Measurements from ENCODE around the gene TMEM132D. TPM values are rescaled to one million over a fixed set of nuclear protein-coding genes. Genes with fewer than 3 reads are reported as not detected.

TMEM132D gene
- total RNA-seq, 2 experiments from 2014 or later, result not detected

- CTCF ChIA-PET, result no interaction called here
- no peaks in the 10 kb centered on the region for H3K36me3 Mint-ChIP-seq (ENCODE audit: low read depth)
- H3K27ac Mint-ChIP-seq, result no peak overlapping the region
- no peaks in the 10 kb centered on the region for H3K27me3 Mint-ChIP-seq
- no peaks in the 10 kb centered on the region for H3K4me1 Mint-ChIP-seq
- DNase-seq, result no peak
- peaks cover 2% of the 10 kb centered on the region for H3K9me3 Mint-ChIP-seq
- POLR2A ChIA-PET, result no interaction called here
- H3K4me3 Mint-ChIP-seq, result no peak overlapping the region
Measured at GRCh38 chr12:129409281-129409680, 494.5 kb downstream of the TMEM132D start.

DNA sequence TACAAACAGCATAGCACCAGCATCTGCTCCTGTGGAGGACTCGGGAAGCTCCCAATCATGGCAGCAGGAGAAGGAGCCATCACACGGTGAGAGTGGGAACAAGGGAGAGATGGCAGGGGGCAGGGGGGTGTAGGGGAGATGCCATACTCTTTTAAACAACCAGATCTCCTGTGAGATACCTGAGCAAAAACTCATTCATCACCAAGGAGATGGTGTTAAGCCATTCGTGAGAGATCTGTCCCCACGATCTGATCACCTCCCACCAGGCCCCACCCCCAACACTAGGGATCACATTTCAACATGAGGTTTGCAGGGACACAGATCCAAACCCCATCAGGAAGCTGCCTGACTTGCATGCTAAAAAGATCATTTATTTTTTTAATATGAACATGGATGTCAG, 499.3 kb downstream of the TMEM132D start:
- Mint-ChIP-seq H3K27me3 (no peaks in the 10 kb centered on the region), H3K27ac (no peak overlapping the region), H3K4me3 (no peak overlapping the region), H3K36me3 (ENCODE audit: low read depth) (no peaks in the 10 kb centered on the region), H3K9me3 (peaks cover 8% of the 10 kb centered on the region), H3K4me1 (no peaks in the 10 kb centered on the region)
- CTCF ChIA-PET, result no interaction called here
- POLR2A ChIA-PET, result no interaction called here
- DNase-seq, result no peak

- H3K36me3 Mint-ChIP-seq (ENCODE audit: low read depth), result no peaks in the 10 kb centered on the region
- no peak overlapping the region for H3K27ac Mint-ChIP-seq
- H3K9me3 Mint-ChIP-seq, result peaks cover 8% of the 10 kb centered on the region
- POLR2A ChIA-PET, result no interaction called here
- CTCF ChIA-PET, result no interaction called here
- no peaks in the 10 kb centered on the region for H3K4me1 Mint-ChIP-seq
- H3K4me3 Mint-ChIP-seq, result no peak overlapping the region
- H3K27me3 Mint-ChIP-seq, result no peaks in the 10 kb centered on the region
- no peak for DNase-seq
Measured at GRCh38 chr12:129401572-129401971, 502.3 kb downstream of the TMEM132D start.

DNA sequence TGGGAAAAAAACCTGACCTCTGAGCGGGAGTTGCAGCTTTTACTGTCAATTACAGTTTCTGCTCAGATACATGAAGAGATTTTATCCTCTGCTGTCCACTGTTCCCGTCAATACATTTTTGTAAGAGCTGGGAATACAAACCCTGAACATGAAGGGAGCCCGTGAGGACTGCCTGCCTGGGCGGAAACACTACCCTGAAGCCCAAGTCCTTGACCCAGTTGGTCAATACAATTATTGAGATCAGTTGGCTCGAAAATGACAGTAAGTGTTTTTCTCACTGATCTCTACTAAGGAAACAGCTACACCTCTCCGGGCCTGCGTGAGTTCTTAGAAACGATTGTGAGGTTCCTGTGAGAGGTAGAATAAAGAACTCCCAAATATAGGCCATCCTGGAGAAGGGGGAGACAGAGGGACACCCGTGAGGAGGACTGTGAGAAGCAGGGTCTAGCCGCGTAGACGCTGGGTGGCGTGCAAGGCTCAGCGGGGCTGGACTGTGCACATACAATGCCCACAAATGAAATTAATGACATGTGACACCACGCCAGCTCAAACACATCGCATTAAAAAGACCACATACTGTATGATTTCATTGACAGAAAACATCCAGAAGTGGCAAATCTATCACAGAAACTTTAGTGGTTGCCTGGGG, 509.5 kb downstream of the TMEM132D start:
- no peaks in the 10 kb centered on the region for H3K36me3 Mint-ChIP-seq (ENCODE audit: low read depth)
- peaks cover 3% of the 10 kb centered on the region for H3K9me3 Mint-ChIP-seq

GRCh38 chr12:129393357-129393937, 510.4 kb downstream of the TMEM132D start:
- ChIA-PET CTCF (no interaction called here), POLR2A (no interaction called here)
- Mint-ChIP-seq H3K4me1 (no peaks in the 10 kb centered on the region), H3K27me3 (no peaks in the 10 kb centered on the region), H3K36me3 (ENCODE audit: low read depth) (no peaks in the 10 kb centered on the region), H3K9me3 (peaks cover 3% of the 10 kb centered on the region), H3K27ac (no peak overlapping the region), H3K4me3 (no peak overlapping the region)
- DNase-seq, result no peak

More for the DNA sequence above, 509.5 kb downstream of the TMEM132D start:
- no peak for DNase-seq
- no peak overlapping the region for H3K27ac Mint-ChIP-seq
- H3K4me1 Mint-ChIP-seq, result no peaks in the 10 kb centered on the region
- POLR2A ChIA-PET, result no interaction called here
- CTCF ChIA-PET, result no interaction called here
- H3K4me3 Mint-ChIP-seq, result no peak overlapping the region
- H3K27me3 Mint-ChIP-seq, result no peaks in the 10 kb centered on the region

DNA sequence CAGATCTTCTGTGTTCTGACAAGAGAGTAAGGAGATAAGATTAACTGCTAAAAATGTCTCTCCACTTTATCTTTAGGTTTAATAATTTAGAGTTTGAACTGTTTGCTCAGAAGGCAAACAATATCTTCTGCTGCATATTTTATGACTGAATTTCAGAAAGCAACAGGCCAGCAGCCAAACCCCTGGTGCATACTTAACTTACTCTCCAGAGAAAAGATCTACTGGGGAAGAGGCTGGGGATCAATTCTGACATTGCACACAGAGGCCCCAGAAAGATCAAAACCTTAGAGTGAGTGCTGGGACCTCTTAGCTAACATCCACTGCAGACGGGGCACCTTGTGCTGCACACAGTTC, 518.2 kb downstream of the TMEM132D start:
- no peaks in the 10 kb centered on the region for H3K9me3 Mint-ChIP-seq
- H3K4me1 Mint-ChIP-seq, result no peaks in the 10 kb centered on the region
- no peak overlapping the region for H3K27ac Mint-ChIP-seq
- no peaks in the 10 kb centered on the region for H3K27me3 Mint-ChIP-seq
- ChIA-PET CTCF (no interaction called here), POLR2A (no interaction called here)
- H3K4me3 Mint-ChIP-seq, result no peak overlapping the region
- no peaks in the 10 kb centered on the region for H3K36me3 Mint-ChIP-seq (ENCODE audit: low read depth)
- no peak for DNase-seq

GRCh38 chr12:129383956-129384355, 519.9 kb downstream of the TMEM132D start:
- H3K4me3 Mint-ChIP-seq, result no peak overlapping the region
- peaks cover 4% of the 10 kb centered on the region for H3K9me3 Mint-ChIP-seq
- POLR2A ChIA-PET, result no interaction called here
- DNase-seq, result no peak
- no peaks in the 10 kb centered on the region for H3K4me1 Mint-ChIP-seq
- H3K27me3 Mint-ChIP-seq, result no peaks in the 10 kb centered on the region
- CTCF ChIA-PET, result no interaction called here
- H3K27ac Mint-ChIP-seq, result no peak overlapping the region
- H3K36me3 Mint-ChIP-seq (ENCODE audit: low read depth), result no peaks in the 10 kb centered on the region

GRCh38 chr12:129381715-129382114, 522.1 kb downstream of the TMEM132D start:
- ChIA-PET POLR2A (no interaction called here), CTCF (no interaction called here)
- peaks cover 7% of the 10 kb centered on the region for H3K9me3 Mint-ChIP-seq
- H3K36me3 Mint-ChIP-seq (ENCODE audit: low read depth), result no peaks in the 10 kb centered on the region
- H3K4me1 Mint-ChIP-seq, result no peaks in the 10 kb centered on the region
- H3K4me3 Mint-ChIP-seq, result no peak overlapping the region
- H3K27ac Mint-ChIP-seq, result no peak overlapping the region
- H3K27me3 Mint-ChIP-seq, result no peaks in the 10 kb centered on the region
- no peak for DNase-seq

DNA sequence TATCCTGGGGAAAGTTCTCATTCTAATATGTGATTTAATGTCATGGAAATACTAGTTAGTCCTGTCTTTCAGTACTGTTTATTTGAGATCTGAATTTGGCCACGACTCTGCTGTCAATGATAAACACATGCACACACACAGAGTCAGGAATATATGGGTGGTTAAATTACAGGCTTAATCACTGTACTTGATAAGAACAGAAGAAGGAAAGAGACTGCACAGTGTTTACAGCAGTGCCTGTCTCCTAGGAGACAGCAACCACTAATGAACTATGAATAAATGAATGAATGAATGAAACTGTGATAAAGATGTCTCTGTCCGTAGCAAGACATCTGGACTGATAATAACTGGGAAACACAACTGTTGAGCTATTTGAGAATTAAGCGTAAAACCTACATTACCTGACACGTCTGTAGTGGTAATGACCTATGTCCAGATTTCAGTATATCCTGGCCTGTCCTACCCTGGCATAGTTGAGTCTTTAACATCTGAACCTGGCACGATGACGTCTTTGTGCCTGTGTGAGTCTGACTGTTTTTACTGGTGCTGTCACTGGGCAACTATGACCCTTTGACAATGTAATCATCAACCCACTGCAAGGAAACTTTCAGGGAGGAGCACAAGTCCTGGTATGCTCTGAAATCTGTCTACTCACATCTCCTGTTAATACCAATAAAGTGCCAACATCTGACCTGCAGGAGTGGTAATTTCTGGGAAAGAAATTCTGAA, 524.6 kb downstream of the TMEM132D start:
- POLR2A ChIA-PET, result no interaction called here
- H3K4me1 Mint-ChIP-seq, result no peaks in the 10 kb centered on the region
- no peaks in the 10 kb centered on the region for H3K27me3 Mint-ChIP-seq
- no peak for DNase-seq
- no peaks in the 10 kb centered on the region for H3K36me3 Mint-ChIP-seq (ENCODE audit: low read depth)
- H3K4me3 Mint-ChIP-seq, result no peak overlapping the region
- peaks cover 8% of the 10 kb centered on the region for H3K9me3 Mint-ChIP-seq
- no peak overlapping the region for H3K27ac Mint-ChIP-seq
- CTCF ChIA-PET, result no interaction called here

- H3K27me3 Mint-ChIP-seq, result no peaks in the 10 kb centered on the region
- ChIA-PET CTCF (no interaction called here), POLR2A (no interaction called here)
- H3K4me1 Mint-ChIP-seq, result no peaks in the 10 kb centered on the region
- H3K36me3 Mint-ChIP-seq (ENCODE audit: low read depth), result no peaks in the 10 kb centered on the region
- no peak overlapping the region for H3K27ac Mint-ChIP-seq
- peaks cover 9% of the 10 kb centered on the region for H3K9me3 Mint-ChIP-seq
- DNase-seq, result no peak
- no peak overlapping the region for H3K4me3 Mint-ChIP-seq
Measured at GRCh38 chr12:129378496-129378895, 525.3 kb downstream of the TMEM132D start.

GRCh38 chr12:129373746-129374145, 530.1 kb downstream of the TMEM132D start:
- CTCF ChIA-PET, result no interaction called here
- no peak for DNase-seq
- Mint-ChIP-seq H3K27me3 (no peaks in the 10 kb centered on the region), H3K9me3 (peaks cover 7% of the 10 kb centered on the region), H3K4me3 (no peak overlapping the region), H3K36me3 (ENCODE audit: low read depth) (no peaks in the 10 kb centered on the region), H3K27ac (no peak overlapping the region), H3K4me1 (no peaks in the 10 kb centered on the region)
- POLR2A ChIA-PET, result no interaction called here

DNA sequence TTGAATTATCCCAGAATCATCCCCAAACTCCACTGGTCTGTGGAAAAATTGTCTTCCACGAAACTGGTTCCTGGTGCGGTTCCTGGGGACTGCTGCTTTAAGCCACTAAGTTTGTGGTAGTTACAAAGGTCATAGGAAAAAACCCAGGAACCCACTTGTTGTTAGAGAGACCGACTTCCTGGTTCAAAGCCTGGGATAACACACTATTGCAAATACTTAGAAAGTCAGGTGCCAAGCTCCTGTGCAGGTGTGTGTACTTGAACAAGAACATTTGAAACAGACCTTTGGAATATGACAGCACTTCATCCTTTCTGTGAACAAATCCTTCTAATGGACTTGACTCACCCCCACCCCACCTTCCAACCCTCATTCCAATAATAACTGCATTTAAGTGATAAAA, 530.9 kb downstream of the TMEM132D start:
- Mint-ChIP-seq H3K4me1 (no peaks in the 10 kb centered on the region), H3K4me3 (no peak overlapping the region), H3K27me3 (no peaks in the 10 kb centered on the region), H3K9me3 (peaks cover 11% of the 10 kb centered on the region), H3K36me3 (ENCODE audit: low read depth) (no peaks in the 10 kb centered on the region), H3K27ac (no peak overlapping the region)
- no peak for DNase-seq
- CTCF ChIA-PET, result no interaction called here
- POLR2A ChIA-PET, result no interaction called here

- no peak overlapping the region for H3K27ac Mint-ChIP-seq
- H3K4me3 Mint-ChIP-seq, result no peak overlapping the region
- H3K36me3 Mint-ChIP-seq (ENCODE audit: low read depth), result no peaks in the 10 kb centered on the region
- ChIA-PET POLR2A (no interaction called here), CTCF (no interaction called here)
- no peaks in the 10 kb centered on the region for H3K4me1 Mint-ChIP-seq
- DNase-seq, result no peak
- peaks cover 11% of the 10 kb centered on the region for H3K9me3 Mint-ChIP-seq
- H3K27me3 Mint-ChIP-seq, result no peaks in the 10 kb centered on the region
Measured at GRCh38 chr12:129372348-129372747, 531.5 kb downstream of the TMEM132D start.

GRCh38 chr12:129371268-129371667, 532.6 kb downstream of the TMEM132D start:
- CTCF ChIA-PET, result no interaction called here
- H3K4me3 Mint-ChIP-seq, result no peak overlapping the region
- DNase-seq, result no peak
- H3K27me3 Mint-ChIP-seq, result no peaks in the 10 kb centered on the region
- POLR2A ChIA-PET, result no interaction called here
- H3K36me3 Mint-ChIP-seq (ENCODE audit: low read depth), result no peaks in the 10 kb centered on the region
- H3K27ac Mint-ChIP-seq, result no peak overlapping the region
- H3K4me1 Mint-ChIP-seq, result no peaks in the 10 kb centered on the region
- peaks cover 9% of the 10 kb centered on the region for H3K9me3 Mint-ChIP-seq

All from activated CD4-positive, alpha-beta T cell treated with anti-CD3 and anti-CD28 coated beads, Interleukin-2, amount 10 ng/mL, durations not matched to agents 7 days and 5 days (primary cell).